Upper lobe of left lung (tissue), 6 donors: Measurements from ENCODE around the gene ABCC8. TPM values are rescaled to one million over a fixed set of nuclear protein-coding genes. Genes with fewer than 3 reads are reported as not detected.

Experiments used
- ATAC-seq, 2 donors: fragments of 200-7000 bp; cut with Tn5 transposase; one replicate each; pipeline ENCODE4 v1.9.1; 2022; ENCODE audit warnings: mild to moderate bottlenecking in 2 of 2, moderate library complexity in 2 of 2; ENCODE audit not compliant: low FRiP score in 2 of 2
- DNase-seq, 2 donors: peaks; one replicate each; pipeline ENCODE4 v3.0.0-alpha.2; 2019 to 2020
- H3K27ac ChIP-seq, 4 donors: fragments of 200-600 bp; sonication (generic); one replicate each; pipeline ENCODE4 v1.5.1; 2016 to 2019
- H3K27me3 ChIP-seq, 4 donors: fragments of 200-600 bp; sonication (generic); one replicate each; pipeline ENCODE4 v1.5.1; 2017 to 2019
- H3K36me3 ChIP-seq, 4 donors: fragments of 200-600 bp; sonication (generic); one replicate each; pipeline ENCODE4 v1.5.1; 2016 to 2019
- H3K4me1 ChIP-seq, 4 donors: fragments of 200-600 bp; sonication (generic); one replicate each; pipeline ENCODE4 v1.5.1; 2018 to 2019
- H3K4me3 ChIP-seq, 4 donors: fragments of 200-600 bp; sonication (generic); one replicate each; pipeline ENCODE4 v1.5.1; 2017 to 2019; ENCODE audit warnings: mild to moderate bottlenecking in 2 of 4, moderate library complexity in 1 of 4
- H3K9me3 ChIP-seq, 4 donors: fragments of 200-600 bp; sonication (generic); one replicate each; pipeline ENCODE4 v1.5.1; 2018 to 2019
- EP300 ChIP-seq, 4 donors: sonication (generic); formaldehyde crosslinking; IDR thresholded peaks; one replicate each; pipeline ENCODE4 v1.5.1; 2017; ENCODE audit warnings: antibody characterized with exemption in 4 of 4, control low read depth in 2 of 4
- POLR2A ChIP-seq, 4 donors: fragments of 450-650 bp; IDR thresholded peaks; one replicate each; pipeline ENCODE4 v1.5.1; 2016 to 2017; ENCODE audit warnings: antibody characterized with exemption in 4 of 4, mild to moderate bottlenecking in 2 of 4
- POLR2AphosphoS5 ChIP-seq, 2 donors: sonication (generic); formaldehyde crosslinking; IDR thresholded peaks; one replicate each; pipeline ENCODE4 v1.5.1; 2017; ENCODE audit warnings: antibody characterized with exemption in 2 of 2
- WGBS, 2 donors: methylation state at CpG; one replicate each; pipeline ENCODE4 v1.1.5; 2017 to 2018; 5-methylcytosine and 5-hydroxymethylcytosine counted together
- total RNA-seq, 6 donors: library from RNA; depleted of rRNA in 4 of 6; stranded (reverse); fragments of >200 nt in 4 of 6; gene quantifications; one replicate each; pipeline versions ENCODE4 v1.1.0 to v1.2.1, GENCODE V29; 2016 to 2021
- TF ChIP-seq, protein P1 (sequence below), 6 experiments: fragments of 450-650 bp in 4 of 6; fragments of 200-600 bp in 2 of 6; sonication (generic) in 2 of 6; IDR thresholded peaks; one replicate each; pipeline ENCODE4 v1.5.1; 2016 to 2019; ENCODE audit warnings: antibody characterized with exemption in 6 of 6
- donor health status: DM: no; HTN: no; CAD: no; lungs with moderate emphysema.
- donor health status: DM: no; HTN: yes; CAD: no; lungs with severe emphysema.

Gene ABCC8
- total RNA-seq, 6 donors from 2014 or later, result 1.7 to 62.7 (median 12.5) TPM

GRCh38 chr11:17393472-17393871 is 83.2 kb downstream of the ABCC8 start:
- no peak overlapping the region for H3K4me3 ChIP-seq
- peaks cover 0 to 6% (median 0%) of the 10 kb centered on the region in 4 donors for H3K36me3 ChIP-seq
- H3K4me1 ChIP-seq, result peaks cover 4 to 14% (median 10%) of the 10 kb centered on the region in 4 donors
- DNase-seq (no peak), ATAC-seq (no peak)
- H3K9me3 ChIP-seq, result no peaks in the 10 kb centered on the region
- TF ChIP-seq POLR2AphosphoS5 (IDR thresholded peaks at IDR 0.05) (no peak), EP300 (IDR thresholded peaks at IDR 0.05) (no peak), POLR2A (IDR thresholded peaks at IDR 0.05) (no peak)
- TF ChIP-seq, protein P1, sequence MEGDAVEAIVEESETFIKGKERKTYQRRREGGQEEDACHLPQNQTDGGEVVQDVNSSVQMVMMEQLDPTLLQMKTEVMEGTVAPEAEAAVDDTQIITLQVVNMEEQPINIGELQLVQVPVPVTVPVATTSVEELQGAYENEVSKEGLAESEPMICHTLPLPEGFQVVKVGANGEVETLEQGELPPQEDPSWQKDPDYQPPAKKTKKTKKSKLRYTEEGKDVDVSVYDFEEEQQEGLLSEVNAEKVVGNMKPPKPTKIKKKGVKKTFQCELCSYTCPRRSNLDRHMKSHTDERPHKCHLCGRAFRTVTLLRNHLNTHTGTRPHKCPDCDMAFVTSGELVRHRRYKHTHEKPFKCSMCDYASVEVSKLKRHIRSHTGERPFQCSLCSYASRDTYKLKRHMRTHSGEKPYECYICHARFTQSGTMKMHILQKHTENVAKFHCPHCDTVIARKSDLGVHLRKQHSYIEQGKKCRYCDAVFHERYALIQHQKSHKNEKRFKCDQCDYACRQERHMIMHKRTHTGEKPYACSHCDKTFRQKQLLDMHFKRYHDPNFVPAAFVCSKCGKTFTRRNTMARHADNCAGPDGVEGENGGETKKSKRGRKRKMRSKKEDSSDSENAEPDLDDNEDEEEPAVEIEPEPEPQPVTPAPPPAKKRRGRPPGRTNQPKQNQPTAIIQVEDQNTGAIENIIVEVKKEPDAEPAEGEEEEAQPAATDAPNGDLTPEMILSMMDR (IDR thresholded peaks at IDR 0.05), result no peak
- WGBS, 2 donors, result 88 to 90% methylated on average over 4 to 6 of the region's 6 CpGs
- no peaks in the 10 kb centered on the region for H3K27me3 ChIP-seq
- no peak overlapping the region for H3K27ac ChIP-seq

- TF ChIP-seq, protein P1 (IDR thresholded peaks at IDR 0.05), result no peak
- TF ChIP-seq POLR2A (IDR thresholded peaks at IDR 0.05) (no peak), EP300 (IDR thresholded peaks at IDR 0.05) (no peak), POLR2AphosphoS5 (IDR thresholded peaks at IDR 0.05) (no peak)
- peaks cover 4 to 18% (median 11%) of the 10 kb centered on the region in 4 donors for H3K4me1 ChIP-seq
- no peaks in the 10 kb centered on the region for H3K27me3 ChIP-seq
- no peaks in the 10 kb centered on the region for H3K9me3 ChIP-seq
- H3K27ac ChIP-seq, result no peak overlapping the region
- ATAC-seq (no peak), DNase-seq (no peak)
- 88 to 89% methylated on average over 14 of the region's 14 CpGs for WGBS, 2 donors
- H3K36me3 ChIP-seq, result peaks cover 0 to 6% (median 0%) of the 10 kb centered on the region in 4 donors
- H3K4me3 ChIP-seq, result no peak overlapping the region
These were observed 83.8 kb downstream of the ABCC8 start for GRCh38 chr11:17392872-17393271.

DNA sequence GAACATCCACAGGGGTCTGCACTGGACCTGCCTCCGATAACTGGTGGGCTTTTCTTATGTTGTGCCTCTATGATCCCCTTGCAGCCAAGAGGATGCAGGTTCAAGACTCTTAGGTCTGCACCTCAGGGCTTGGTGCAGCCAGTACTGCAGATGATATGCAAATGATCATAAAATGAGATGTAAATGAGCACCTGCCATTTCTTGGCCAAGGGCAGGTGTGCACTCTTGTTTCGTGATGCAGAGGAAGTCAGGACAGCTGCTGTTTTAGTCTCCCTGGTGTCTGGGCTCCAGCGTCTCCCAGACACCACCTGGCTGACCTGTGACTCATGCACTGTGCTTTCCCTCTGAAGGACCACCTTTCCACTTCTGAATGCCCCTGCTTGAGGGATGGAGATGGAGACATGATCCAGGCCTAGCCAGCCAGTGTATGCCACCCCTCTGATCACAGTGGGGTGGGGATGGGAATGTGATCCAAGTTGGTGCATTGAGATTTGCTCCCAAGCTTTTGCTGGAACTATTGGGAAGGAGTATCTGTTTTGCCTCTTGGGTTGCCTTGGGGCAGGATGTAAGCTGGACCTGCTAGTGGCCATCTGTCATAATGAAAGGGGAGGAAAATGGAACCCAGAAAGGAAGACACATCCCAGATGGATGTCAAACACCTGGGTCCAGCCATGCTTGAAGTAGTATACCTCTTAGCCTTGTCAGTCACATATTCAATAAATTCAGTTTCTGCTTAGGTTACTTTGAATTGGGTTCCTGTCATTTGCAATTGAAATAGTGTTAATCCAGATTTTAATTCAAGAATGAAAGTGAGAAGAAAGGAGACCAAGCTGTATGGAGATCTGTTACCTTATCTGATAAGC is 84.9 kb downstream of the ABCC8 start:
- no peak for DNase-seq
- peaks cover 4 to 26% (median 11%) of the 10 kb centered on the region in 4 donors for H3K4me1 ChIP-seq
- H3K9me3 ChIP-seq, result no peaks in the 10 kb centered on the region
- no peak overlapping the region for H3K27ac ChIP-seq
- TF ChIP-seq EP300 (IDR thresholded peaks at IDR 0.05) (no peak), POLR2A (IDR thresholded peaks at IDR 0.05) (no peak), POLR2AphosphoS5 (IDR thresholded peaks at IDR 0.05) (no peak)
- TF ChIP-seq, protein P1 (IDR thresholded peaks at IDR 0.05), result no peak
- no peak overlapping the region for H3K4me3 ChIP-seq
- no peaks in the 10 kb centered on the region for H3K27me3 ChIP-seq
- 89 to 100% methylated on average over 1 to 3 of the region's 3 CpGs for WGBS, 2 donors
- H3K36me3 ChIP-seq, result peaks cover 0 to 6% (median 0%) of the 10 kb centered on the region in 4 donors
- no peak for ATAC-seq

DNA sequence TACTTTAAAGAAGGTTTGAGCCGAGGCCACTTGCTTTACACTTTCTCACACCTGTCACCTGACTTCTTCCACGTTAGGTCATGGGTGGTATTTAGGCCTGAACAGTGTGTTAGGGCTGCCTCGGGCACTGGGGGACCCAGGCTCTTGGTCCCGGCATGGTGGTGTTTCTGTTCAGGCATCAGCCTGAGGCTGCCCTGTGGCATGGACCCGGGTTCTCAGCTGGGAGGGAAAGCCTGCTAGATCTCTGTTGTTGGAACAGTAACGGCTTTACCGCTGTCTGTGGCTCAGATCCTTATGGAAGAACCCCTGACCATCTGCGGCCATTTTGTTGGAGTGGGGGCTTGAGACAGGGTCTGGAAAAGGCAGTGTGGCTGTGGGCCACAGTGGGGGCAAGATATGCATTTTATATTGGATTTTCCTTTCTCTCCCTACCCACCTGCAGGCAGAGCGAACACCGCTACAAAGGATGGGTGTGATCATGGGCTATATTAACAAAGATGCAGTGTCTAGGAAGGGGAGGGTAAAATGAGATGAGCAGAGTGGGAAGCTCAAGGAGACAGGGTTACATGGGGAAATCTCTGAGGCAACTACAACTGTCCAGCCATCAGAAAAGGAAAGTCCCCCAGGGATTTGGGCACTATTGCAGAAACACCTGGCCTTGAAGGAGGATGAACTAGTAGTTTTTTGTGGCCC is 86.5 kb downstream of the ABCC8 start:
- no peak overlapping the region for H3K27ac ChIP-seq

More for the DNA sequence above, 86.5 kb downstream of the ABCC8 start:
- Histone ChIP-seq H3K27me3 (no peaks in the 10 kb centered on the region), H3K4me3 (peak overlapping the region in 3 of 4 donors; percentile 61 to 69 (median 61)), H3K4me1 (peaks cover 4 to 39% (median 11%) of the 10 kb centered on the region in 4 donors), H3K9me3 (no peaks in the 10 kb centered on the region), H3K36me3 (peaks cover 0 to 2% (median 0%) of the 10 kb centered on the region in 4 donors)
- ATAC-seq (no peak), DNase-seq (no peak)
- TF ChIP-seq POLR2AphosphoS5 (IDR thresholded peaks at IDR 0.05) (no peak), POLR2A (IDR thresholded peaks at IDR 0.05) (no peak), EP300 (IDR thresholded peaks at IDR 0.05) (no peak)
- TF ChIP-seq, protein P1 (IDR thresholded peaks at IDR 0.05), result no peak
- WGBS, 2 donors, result 61 to 65% methylated on average over 8 to 10 of the region's 10 CpGs
